Ovary (tissue), 9 donors: ENCODE results near the gene CLDN22. TPM values are rescaled to one million over a fixed set of nuclear protein-coding genes. Genes with fewer than 3 reads are reported as not detected.

ENCODE experiments used
- DNase-seq, 5 donors: peaks; one replicate each; pipeline ENCODE4 v3.0.0-alpha.2; 2019 to 2020
- H3K27ac ChIP-seq, 2 donors: fragments of 200-600 bp; one replicate each; pipeline versions ENCODE4 v1.5.1 to v1.8.0; 2019 to 2022
- H3K27me3 ChIP-seq: fragments of 200-600 bp; one replicate; pipeline ENCODE4 v1.8.0; 2022
- H3K36me3 ChIP-seq: fragments of 200-600 bp; sonication (generic); one replicate; pipeline ENCODE4 v1.5.1; 2019
- H3K4me1 ChIP-seq: one replicate; pipeline ENCODE4 v1.8.1; 2013; ENCODE audit warnings: mild to moderate bottlenecking, moderate library complexity; ENCODE audit not compliant: insufficient read depth
- H3K4me3 ChIP-seq: fragments of 200-600 bp; sonication (generic); one replicate; pipeline ENCODE4 v1.5.1; 2017
- H3K9me3 ChIP-seq, 2 donors: fragments of 200-600 bp in 1 of 2; sonication (generic) in 1 of 2; one replicate each; pipeline versions ENCODE4 v1.5.1 to v1.8.1; 2013 to 2019; ENCODE audit warnings: mild to moderate bottlenecking in 1 of 2, moderate library complexity in 1 of 2
- CTCF ChIP-seq, 3 donors: fragments of 450-650 bp in 2 of 3; fragments of 200-600 bp in 1 of 3; IDR thresholded peaks; one replicate each; pipeline versions ENCODE4 v1.5.1 to v1.8.0; 2016 to 2022; ENCODE audit warnings: antibody characterized with exemption in 3 of 3, mild to moderate bottlenecking in 1 of 3
- EP300 ChIP-seq: sonication (generic); formaldehyde crosslinking; IDR thresholded peaks from one replicate; pipeline ENCODE4 v1.6.1; 2017; ENCODE audit warnings: antibody characterized with exemption
- POLR2A ChIP-seq: fragments of 450-650 bp; IDR thresholded peaks from one replicate; pipeline ENCODE4 v1.6.1; 2017; ENCODE audit warnings: antibody characterized with exemption, mild to moderate bottlenecking, moderate library complexity
- WGBS, 3 donors: extraction: QIAGEN DNeasy Blood & Tissue Kit in 1 of 3; methylation state at CpG; one replicate each; pipeline versions ENCODE4 v1.1.5 to v1.1.7; 2013 to 2017; 5-methylcytosine and 5-hydroxymethylcytosine counted together
- intact Hi-C, 4 donors: fragments of 100-400 bp; cut with DNase I; formaldehyde crosslinking; loops; one replicate each; pipeline versions ENCODE4 v1.11.0 to v1.15.1; 2022 to 2023
- polyA plus RNA-seq, 2 donors: library from polyadenylated mRNA; stranded (reverse); fragments of 200-250 nt in 1 of 2; fragments of 350-450 nt in 1 of 2; fragmentation: Illumina TruSeq in 1 of 2; extraction: RNeasy Lipid Tissue Mini Kit (QIAGEN cat#74804) in 1 of 2; gene quantifications; one replicate each; pipeline ENCODE4 v1.2.3, GENCODE V29; 2013 to 2014
- total RNA-seq, 7 donors: library from RNA; depleted of rRNA in 2 of 7; stranded (reverse); fragments of >200 nt in 2 of 7; fragmentation: NEBNext Ultra II Directional in 3 of 7; extraction: Animal tissue kit (Norgen Biotek cat#: 25700) in 3 of 7; gene quantifications; one replicate each; pipeline versions ENCODE4 v1.1.0 to v1.2.4, GENCODE V29; 2016 to 2023
- donor health status: DM: no; HTN: no; CAD: no; lungs with moderate emphysema.
- donor health status: DM: no; HTN: no; CAD: no.
- donor health status: Bipolar disorder and iron deficiency.
- donor health status: DM: yes; HTN: yes; CAD: no.
- donor health status: DM: no; HTN: no; CAD: no.
- donor health status: DM: yes; HTN: yes; CAD: no.

CLDN22 gene
- total and polyA plus RNA-seq, 9 donors, result 0.08 to 0.11 TPM; not detected in 7

- intact Hi-C loops, result no loop called here
- H3K27me3 ChIP-seq, result no peaks in the 10 kb centered on the region
- no peaks in the 10 kb centered on the region for H3K36me3 ChIP-seq
- no peaks in the 10 kb centered on the region for H3K9me3 ChIP-seq
- TF ChIP-seq POLR2A, result no peak
- no peak for TF ChIP-seq EP300
- TF ChIP-seq CTCF (IDR thresholded peaks at IDR 0.05), result no peak
- no peaks in the 10 kb centered on the region for H3K4me1 ChIP-seq
- no peak for DNase-seq
- WGBS, 3 donors, result 87 to 95% (median 88%) methylated on average over 12 of the region's 12 CpGs
- H3K4me3 ChIP-seq, result no peak overlapping the region
- no peak overlapping the region for H3K27ac ChIP-seq
Observed at GRCh38 chr4:183348136-183348535, 28.1 kb upstream of the CLDN22 start.

DNA sequence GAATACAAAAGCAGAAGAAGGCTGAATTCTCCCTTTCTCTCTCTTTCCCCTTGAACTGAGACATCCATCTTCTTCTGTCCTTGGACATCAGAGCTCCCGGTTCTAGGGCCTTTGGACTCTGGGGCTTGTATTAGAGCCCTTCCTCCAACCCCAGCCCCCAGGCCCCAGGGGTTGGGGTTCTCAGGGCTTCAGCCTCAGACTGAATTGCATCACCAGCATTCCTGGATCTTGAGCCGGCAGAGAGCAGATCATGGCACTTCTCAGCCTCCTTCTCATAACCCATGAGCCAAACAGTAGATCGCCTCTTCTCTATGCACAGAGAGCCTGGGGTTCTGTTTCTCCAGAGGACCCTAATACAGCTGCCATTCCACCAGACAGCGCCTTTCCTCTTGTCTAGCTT is 27.5 kb upstream of the CLDN22 start:
- WGBS, 3 donors, result 82 to 85% (median 83%) methylated on average over 4 of the region's 4 CpGs
- Histone ChIP-seq H3K9me3 (no peaks in the 10 kb centered on the region), H3K27ac (no peak overlapping the region), H3K36me3 (no peaks in the 10 kb centered on the region), H3K27me3 (no peaks in the 10 kb centered on the region), H3K4me1 (peaks cover 4% of the 10 kb centered on the region), H3K4me3 (no peak overlapping the region)
- DNase-seq, result no peak
- TF ChIP-seq POLR2A, result no peak
- no peak for TF ChIP-seq CTCF (IDR thresholded peaks at IDR 0.05)
- TF ChIP-seq EP300, result no peak
- intact Hi-C loops, result no loop called here

DNA sequence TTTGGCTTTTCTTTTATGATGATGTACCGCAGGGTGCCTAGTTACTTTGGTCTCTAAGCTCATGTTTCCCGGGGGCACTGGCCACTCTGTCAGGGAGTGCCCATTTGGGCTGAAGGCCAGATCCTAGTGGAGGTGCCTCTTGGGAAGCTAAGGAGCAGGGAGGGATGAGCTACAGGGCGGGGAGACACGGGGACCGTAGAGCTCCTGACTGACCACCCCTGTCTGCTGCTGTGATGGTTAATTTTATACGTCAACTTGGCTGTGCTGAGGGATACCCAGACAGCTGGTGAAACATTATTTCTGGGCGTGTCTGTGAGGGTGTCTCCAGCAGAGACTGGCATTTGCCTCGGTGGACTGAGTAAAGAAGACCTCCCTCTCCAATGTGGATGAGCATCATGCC is 27.1 kb upstream of the CLDN22 start:
- TF ChIP-seq CTCF (IDR thresholded peaks at IDR 0.05), result no peak
- TF ChIP-seq EP300, result no peak
- no peak for TF ChIP-seq POLR2A
- Histone ChIP-seq H3K4me1 (peaks cover 4% of the 10 kb centered on the region), H3K27ac (no peak overlapping the region), H3K27me3 (no peaks in the 10 kb centered on the region), H3K4me3 (no peak overlapping the region), H3K9me3 (no peaks in the 10 kb centered on the region), H3K36me3 (no peaks in the 10 kb centered on the region)
- DNase-seq, result no peak
- intact Hi-C loops, result no loop called here
- 88 to 90% (median 88%) methylated on average over 8 of the region's 8 CpGs for WGBS, 3 donors

DNA sequence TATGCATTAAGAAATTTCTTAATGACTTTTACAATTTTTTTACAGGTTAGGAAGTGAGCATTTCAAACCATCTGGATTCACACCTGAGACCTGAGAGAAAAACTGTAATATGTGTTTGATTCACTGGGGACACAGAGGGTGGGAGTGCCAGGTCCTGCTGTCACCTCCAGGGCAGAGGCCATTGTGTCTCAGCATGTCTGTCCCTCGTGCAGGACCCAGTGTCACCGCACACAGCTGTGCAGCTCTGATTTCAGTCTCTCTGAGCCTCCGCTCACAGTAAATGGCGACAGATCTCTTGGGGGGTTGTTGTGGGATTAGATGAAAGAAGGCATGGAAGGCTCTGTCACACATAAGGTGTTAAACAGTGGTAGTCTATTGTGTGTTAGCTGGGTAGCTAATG is 25.2 kb upstream of the CLDN22 start:
- Histone ChIP-seq H3K36me3 (no peaks in the 10 kb centered on the region), H3K4me1 (peaks cover 4% of the 10 kb centered on the region), H3K4me3 (no peak overlapping the region), H3K27ac (no peak overlapping the region), H3K27me3 (no peaks in the 10 kb centered on the region), H3K9me3 (no peaks in the 10 kb centered on the region)
- WGBS, 3 donors, result 85 to 90% (median 88%) methylated on average over 4 of the region's 4 CpGs
- DNase-seq, result no peak
- intact Hi-C loops, result no loop called here
- no peak for TF ChIP-seq CTCF (IDR thresholded peaks at IDR 0.05)
- TF ChIP-seq EP300, result no peak
- TF ChIP-seq POLR2A, result no peak
